Activated naive CD8-positive, alpha-beta T cell treated with anti-CD3 and anti-CD28 coated beads, Interleukin-2, amount 50 U/mL, for 24 hours (primary cell): ENCODE results near the gene SEC61A2.
A peak's percentile ranks its signal among the peaks of the same experiment; 100 is the strongest.
"Not testable (repeated sequence)": the region's sequence is repeated elsewhere in the genome, so short reads cannot be mapped to it uniquely, and the experiment has no call there.

ENCODE experiments used
- ATAC-seq: fragments of 150-1000 bp; cut with Tn5 transposase; one replicate; pipeline ENCODE4 v1.10.0; 2021
- DNase-seq: peaks from one replicate; pipeline ENCODE4 v3.0.0; 2021
- H3K27ac Mint-ChIP-seq: one replicate; pipeline ENCODE4 v1.8.0; 2021; ENCODE audit warnings: mild to moderate bottlenecking, mixed read lengths
- H3K27me3 Mint-ChIP-seq: one replicate; pipeline ENCODE4 v1.8.0; 2021; ENCODE audit warnings: mixed read lengths
- H3K36me3 Mint-ChIP-seq: one replicate; pipeline ENCODE4 v1.8.0; 2021; ENCODE audit warnings: low read depth, mixed read lengths
- H3K4me1 Mint-ChIP-seq: one replicate; pipeline ENCODE4 v1.8.0; 2021; ENCODE audit warnings: mixed read lengths
- H3K4me3 Mint-ChIP-seq: one replicate; pipeline ENCODE4 v1.8.0; 2021; ENCODE audit warnings: mild to moderate bottlenecking, moderate library complexity, mixed read lengths
- H3K9me3 Mint-ChIP-seq: one replicate; pipeline ENCODE4 v1.8.0; 2021; ENCODE audit warnings: mixed read lengths

The SEC61A2 gene

GRCh38 chr10:12135631-12136030 lies 6.2 kb downstream of the SEC61A2 start:
- Mint-ChIP-seq H3K4me3 (no peak overlapping the region), H3K9me3 (no peaks in the 10 kb centered on the region), H3K36me3 (peaks cover 23% of the 10 kb centered on the region), H3K4me1 (peaks cover 6% of the 10 kb centered on the region), H3K27ac (no peak overlapping the region), H3K27me3 (no peaks in the 10 kb centered on the region)
- ATAC-seq = no peak
- no peak for DNase-seq

- Mint-ChIP-seq H3K36me3 (peaks cover 30% of the 10 kb centered on the region), H3K4me3 (no peak overlapping the region), H3K27ac (no peak overlapping the region), H3K27me3 (no peaks in the 10 kb centered on the region), H3K4me1 (no peaks in the 10 kb centered on the region), H3K9me3 (no peaks in the 10 kb centered on the region)
- no peak for ATAC-seq
- no peak for DNase-seq
These were observed 10.6 kb downstream of the SEC61A2 start for GRCh38 chr10:12140038-12140437.

- Mint-ChIP-seq H3K36me3 (peaks cover 20% of the 10 kb centered on the region), H3K9me3 (no peaks in the 10 kb centered on the region), H3K27ac (no peak overlapping the region), H3K4me1 (no peaks in the 10 kb centered on the region), H3K27me3 (no peaks in the 10 kb centered on the region), H3K4me3 (no peak overlapping the region)
- ATAC-seq (no peak), DNase-seq (no peak)
These were observed 15.1 kb downstream of the SEC61A2 start for GRCh38 chr10:12144538-12144937.

- Mint-ChIP-seq H3K27ac (no peak overlapping the region), H3K36me3 (peaks cover 23% of the 10 kb centered on the region), H3K27me3 (no peaks in the 10 kb centered on the region), H3K4me1 (no peaks in the 10 kb centered on the region), H3K4me3 (no peak overlapping the region), H3K9me3 (no peaks in the 10 kb centered on the region)
- ATAC-seq (no peak), DNase-seq (no peak)
These were observed 20.7 kb downstream of the SEC61A2 start for GRCh38 chr10:12150163-12150562.

- H3K4me1 Mint-ChIP-seq = no peaks in the 10 kb centered on the region
- H3K36me3 Mint-ChIP-seq = peaks cover 26% of the 10 kb centered on the region
- H3K27ac Mint-ChIP-seq = no peak overlapping the region
These were observed 25.0 kb downstream of the SEC61A2 start for GRCh38 chr10:12154516-12154915.

GRCh38 chr10:12156367-12157123 lies 27.1 kb downstream of the SEC61A2 start:
- Mint-ChIP-seq H3K27me3 (no peaks in the 10 kb centered on the region), H3K27ac (no peak overlapping the region), H3K36me3 (peaks cover 29% of the 10 kb centered on the region), H3K4me3 (no peak overlapping the region), H3K9me3 (no peaks in the 10 kb centered on the region), H3K4me1 (no peaks in the 10 kb centered on the region)
- DNase-seq (no peak), ATAC-seq (no peak)

More at GRCh38 chr10:12154516-12154915, 25.0 kb downstream of the SEC61A2 start:
- ATAC-seq (no peak), DNase-seq (no peak)
- Mint-ChIP-seq H3K9me3 (no peaks in the 10 kb centered on the region), H3K27me3 (no peaks in the 10 kb centered on the region), H3K4me3 (no peak overlapping the region)

- DNase-seq (no peak), ATAC-seq (no peak)
- no peaks in the 10 kb centered on the region for H3K9me3 Mint-ChIP-seq
- peaks cover 31% of the 10 kb centered on the region for H3K36me3 Mint-ChIP-seq
- no peak overlapping the region for H3K4me3 Mint-ChIP-seq
- H3K4me1 Mint-ChIP-seq = no peaks in the 10 kb centered on the region
- H3K27ac Mint-ChIP-seq = no peak overlapping the region
- no peaks in the 10 kb centered on the region for H3K27me3 Mint-ChIP-seq
These were observed 28.6 kb downstream of the SEC61A2 start for GRCh38 chr10:12158111-12158510.

GRCh38 chr10:12160664-12161063 lies 31.2 kb downstream of the SEC61A2 start:
- H3K9me3 Mint-ChIP-seq = no peaks in the 10 kb centered on the region
- no peaks in the 10 kb centered on the region for H3K27me3 Mint-ChIP-seq
- H3K4me3 Mint-ChIP-seq = no peak overlapping the region
- no peaks in the 10 kb centered on the region for H3K4me1 Mint-ChIP-seq
- no peak overlapping the region for H3K27ac Mint-ChIP-seq
- no peak for ATAC-seq
- DNase-seq = no peak
- peaks cover 36% of the 10 kb centered on the region for H3K36me3 Mint-ChIP-seq

- H3K4me1 Mint-ChIP-seq = no peaks in the 10 kb centered on the region
- no peaks in the 10 kb centered on the region for H3K27me3 Mint-ChIP-seq
- no peaks in the 10 kb centered on the region for H3K9me3 Mint-ChIP-seq
- H3K36me3 Mint-ChIP-seq = peaks cover 45% of the 10 kb centered on the region
- no peak for DNase-seq
- no peak overlapping the region for H3K4me3 Mint-ChIP-seq
- no peak for ATAC-seq
- no peak overlapping the region for H3K27ac Mint-ChIP-seq
These were observed 33.5 kb downstream of the SEC61A2 start for GRCh38 chr10:12162927-12163326.

GRCh38 chr10:12164085-12164484 lies 34.6 kb downstream of the SEC61A2 start:
- H3K27ac Mint-ChIP-seq = no peak overlapping the region
- no peaks in the 10 kb centered on the region for H3K9me3 Mint-ChIP-seq
- H3K4me3 Mint-ChIP-seq = no peak overlapping the region
- no peaks in the 10 kb centered on the region for H3K4me1 Mint-ChIP-seq
- H3K36me3 Mint-ChIP-seq = peaks cover 40% of the 10 kb centered on the region
- DNase-seq (no peak), ATAC-seq (no peak)
- H3K27me3 Mint-ChIP-seq = no peaks in the 10 kb centered on the region

GRCh38 chr10:12165036-12165435 lies 35.6 kb downstream of the SEC61A2 start:
- H3K9me3 Mint-ChIP-seq = no peaks in the 10 kb centered on the region
- H3K27ac Mint-ChIP-seq = peak overlapping the region; percentile 49
- no peaks in the 10 kb centered on the region for H3K4me1 Mint-ChIP-seq
- H3K27me3 Mint-ChIP-seq = no peaks in the 10 kb centered on the region
- DNase-seq (no peak), ATAC-seq (no peak)
- H3K4me3 Mint-ChIP-seq = no peak overlapping the region
- peaks cover 48% of the 10 kb centered on the region for H3K36me3 Mint-ChIP-seq

- no peak overlapping the region for H3K27ac Mint-ChIP-seq
- H3K9me3 Mint-ChIP-seq = no peaks in the 10 kb centered on the region
- no peaks in the 10 kb centered on the region for H3K27me3 Mint-ChIP-seq
- no peaks in the 10 kb centered on the region for H3K4me1 Mint-ChIP-seq
- ATAC-seq (no peak), DNase-seq (no peak)
- H3K4me3 Mint-ChIP-seq = no peak overlapping the region
- H3K36me3 Mint-ChIP-seq = peaks cover 47% of the 10 kb centered on the region
These were observed 36.7 kb downstream of the SEC61A2 start for GRCh38 chr10:12165999-12166775.

GRCh38 chr10:12171512-12171911 lies 42.0 kb downstream of the SEC61A2 start:
- not testable (repeated sequence) for ATAC-seq, H3K4me1 Mint-ChIP-seq, H3K27me3 Mint-ChIP-seq, H3K4me3 Mint-ChIP-seq, DNase-seq, H3K9me3 Mint-ChIP-seq, H3K27ac Mint-ChIP-seq
- peaks cover 59% of the 10 kb centered on the region for H3K36me3 Mint-ChIP-seq

- Mint-ChIP-seq H3K36me3 (peaks cover 52% of the 10 kb centered on the region), H3K9me3 (no peaks in the 10 kb centered on the region), H3K4me3 (no peak overlapping the region), H3K27ac (peak overlapping the region; percentile 72), H3K27me3 (no peaks in the 10 kb centered on the region), H3K4me1 (peaks cover 34% of the 10 kb centered on the region)
- DNase-seq = peak; percentile 20
- peak; percentile 35 for ATAC-seq
These were observed 48.2 kb downstream of the SEC61A2 start for GRCh38 chr10:12177642-12178041.

GRCh38 chr10:12179606-12180170 lies 50.2 kb downstream of the SEC61A2 start:
- Mint-ChIP-seq H3K4me1 (peaks cover 37% of the 10 kb centered on the region), H3K4me3 (no peak overlapping the region), H3K27ac (no peak overlapping the region), H3K36me3 (peaks cover 46% of the 10 kb centered on the region), H3K27me3 (no peaks in the 10 kb centered on the region), H3K9me3 (no peaks in the 10 kb centered on the region)
- DNase-seq (no peak), ATAC-seq (no peak)
